GM12891 (cell line): ENCODE measurements around the gene COG5.

ENCODE experiments used
- PAX5 ChIP-seq: IDR thresholded peaks from 2 replicates; pipeline ENCODE4 v1.6.1; 2011; ENCODE audit warnings: low read length, moderate library complexity, mild to moderate bottlenecking; ENCODE audit not compliant: insufficient read depth, severe bottlenecking
- POLR2A ChIP-seq: IDR thresholded peaks from 2 replicates; pipeline ENCODE4 v1.6.1; 2011; ENCODE audit warnings: low read depth, low read length, control low read depth
- POLR2AphosphoS5 ChIP-seq: IDR thresholded peaks from 2 replicates; pipeline ENCODE4 v1.6.1; 2011; ENCODE audit warnings: low read depth, low read length, control low read depth
- TAF1 ChIP-seq: IDR thresholded peaks from 2 replicates; pipeline ENCODE4 v1.6.1; 2011; ENCODE audit warnings: low read depth, low read length, control low read depth

- no peak for TF ChIP-seq POLR2A
- no peak for TF ChIP-seq POLR2AphosphoS5
- TF ChIP-seq TAF1: no peak
- no peak for TF ChIP-seq PAX5
Measured at GRCh38 chr7:107592361-107593024, 28.8 kb upstream of the COG5 start.
